SK-N-MC (cell line): ENCODE results near the gene DUSP28.

Experiments used
- DNase-seq: peaks from one replicate; pipeline ENCODE4 v3.0.0-alpha.2; 2011; ENCODE audit warnings: low read depth, low spot score
- H3K27ac ChIP-seq: fragments of 200-600 bp; sonication (generic); 2 replicates; pipeline ENCODE4 v1.5.1; 2016; ENCODE audit warnings: mixed run types
- H3K36me3 ChIP-seq: fragments of 200-600 bp; sonication (generic); 2 replicates; pipeline ENCODE4 v1.6.1; 2017; ENCODE audit warnings: antibody characterized with exemption, low read length, mixed read lengths; ENCODE audit not compliant: insufficient read depth
- H3K4me3 ChIP-seq: fragments of 200-600 bp; sonication (generic); 2 replicates; pipeline ENCODE4 v1.5.1; 2016
- H3K9ac ChIP-seq: fragments of 200-600 bp; sonication (generic); 2 replicates; pipeline ENCODE4 v1.8.0; 2017; ENCODE audit warnings: mixed run types, mixed read lengths; ENCODE audit not compliant: insufficient read length
- H3K9me3 ChIP-seq: fragments of 200-600 bp; sonication (generic); 2 replicates; pipeline ENCODE4 v1.6.1; 2017; ENCODE audit warnings: low read depth, mild to moderate bottlenecking, antibody characterized with exemption, low read length, moderate library complexity, mixed read lengths
- EZH2 ChIP-seq: fragments of 200-600 bp; sonication (generic); IDR thresholded peaks from one replicate; pipeline ENCODE4 v1.6.1; 2017; ENCODE audit warnings: antibody characterized with exemption
- FOXP2 ChIP-seq: optimal IDR thresholded peaks from 2 replicates; pipeline ENCODE3; 2011; ENCODE audit warnings: mild to moderate bottlenecking, moderate library complexity; ENCODE audit not compliant: insufficient read depth; ENCODE audit errors: extremely low read length, control extremely low read depth
- POLR2AphosphoS5 ChIP-seq: IDR thresholded peaks from 2 replicates; pipeline ENCODE4 v1.6.1; 2012; ENCODE audit warnings: mild to moderate bottlenecking, low read depth, low read length, borderline replicate concordance

DUSP28 gene

GRCh38 chr2:240567872-240568677 lies 7.9 kb downstream of the DUSP28 start, which contains the start of gene RNPEPL1:
Gene RNPEPL1, plus strand, starts transcription at chr2:240568484. Its CDS starts 103 bp downstream, at chr2:240568587.
- Histone ChIP-seq H3K9me3 (no peaks in the 10 kb centered on the region), H3K4me3 (peak within 1 kb of the TSS; percentile 91), H3K9ac (peak within 1 kb of the TSS; percentile 77), H3K36me3 (no peaks in the 10 kb centered on the region), H3K27ac (no peak within 1 kb of the TSS)
- DNase-seq, result no peak
- TF ChIP-seq POLR2AphosphoS5 (no peak), EZH2 (no peak), FOXP2 (no peak)

GRCh38 chr2:240568678-240569522 lies 8.7 kb downstream of the DUSP28 start:
- no peaks in the 10 kb centered on the region for H3K9me3 ChIP-seq
- H3K36me3 ChIP-seq, result no peaks in the 10 kb centered on the region
- no peak for DNase-seq
- TF ChIP-seq FOXP2, result no peak
- TF ChIP-seq POLR2AphosphoS5, result no peak
- TF ChIP-seq EZH2, result no peak
- H3K27ac ChIP-seq, result no peak overlapping the region
- peak overlapping the region; percentile 82 for H3K4me3 ChIP-seq
- H3K9ac ChIP-seq, result peak overlapping the region; percentile 69

GRCh38 chr2:240569523-240569997 lies 9.4 kb downstream of the DUSP28 start:
- H3K4me3 ChIP-seq, result peak overlapping the region; percentile 82
- H3K9me3 ChIP-seq, result no peaks in the 10 kb centered on the region
- H3K27ac ChIP-seq, result no peak overlapping the region
- no peak overlapping the region for H3K9ac ChIP-seq
- TF ChIP-seq POLR2AphosphoS5, result no peak
- no peak for TF ChIP-seq EZH2
- TF ChIP-seq FOXP2, result no peak
- no peak for DNase-seq
- no peaks in the 10 kb centered on the region for H3K36me3 ChIP-seq

- no peak overlapping the region for H3K9ac ChIP-seq
- no peaks in the 10 kb centered on the region for H3K9me3 ChIP-seq
- H3K36me3 ChIP-seq, result no peaks in the 10 kb centered on the region
- no peak overlapping the region for H3K27ac ChIP-seq
- TF ChIP-seq POLR2AphosphoS5 (no peak), EZH2 (no peak), FOXP2 (no peak)
- no peak for DNase-seq
- no peak overlapping the region for H3K4me3 ChIP-seq
These were observed 9.9 kb downstream of the DUSP28 start for GRCh38 chr2:240569998-240570530.

GRCh38 chr2:240570531-240571313 lies 10.6 kb downstream of the DUSP28 start:
- Histone ChIP-seq H3K27ac (no peak overlapping the region), H3K9ac (no peak overlapping the region), H3K36me3 (no peaks in the 10 kb centered on the region), H3K9me3 (no peaks in the 10 kb centered on the region), H3K4me3 (no peak overlapping the region)
- no peak for DNase-seq
- no peak for TF ChIP-seq EZH2
- no peak for TF ChIP-seq POLR2AphosphoS5
- TF ChIP-seq FOXP2, result no peak

GRCh38 chr2:240571314-240571973 lies 11.3 kb downstream of the DUSP28 start:
- Histone ChIP-seq H3K4me3 (no peak overlapping the region), H3K9me3 (no peaks in the 10 kb centered on the region), H3K27ac (no peak overlapping the region), H3K9ac (no peak overlapping the region), H3K36me3 (no peaks in the 10 kb centered on the region)
- TF ChIP-seq POLR2AphosphoS5 (no peak), EZH2 (no peak)
- DNase-seq, result no peak
